OCI-LY3 (cell line): ENCODE measurements around the gene TCTN2.

Source experiments
- CTCF ChIP-seq: fragments of 200-600, 300-600 bp; sonication (generic); IDR thresholded peaks from 2 replicates; pipeline ENCODE4 v1.5.1; 2014; ENCODE audit warnings: antibody characterized with exemption, low read length, low read depth
- EZH2phosphoT487 ChIP-seq: fragments of 200-600 bp; shearing (Covaris generic); IDR thresholded peaks from 2 replicates; pipeline ENCODE4 v1.6.1; 2018; ENCODE audit warnings: antibody characterized with exemption, mixed run types, low read depth

GRCh38 chr12:123712780-123713319 lies 41.9 kb downstream of the TCTN2 start:
- TF ChIP-seq CTCF (no peak), EZH2phosphoT487 (no peak)
